ENCODE data around the gene MBP.

Gene MBP

DNA sequence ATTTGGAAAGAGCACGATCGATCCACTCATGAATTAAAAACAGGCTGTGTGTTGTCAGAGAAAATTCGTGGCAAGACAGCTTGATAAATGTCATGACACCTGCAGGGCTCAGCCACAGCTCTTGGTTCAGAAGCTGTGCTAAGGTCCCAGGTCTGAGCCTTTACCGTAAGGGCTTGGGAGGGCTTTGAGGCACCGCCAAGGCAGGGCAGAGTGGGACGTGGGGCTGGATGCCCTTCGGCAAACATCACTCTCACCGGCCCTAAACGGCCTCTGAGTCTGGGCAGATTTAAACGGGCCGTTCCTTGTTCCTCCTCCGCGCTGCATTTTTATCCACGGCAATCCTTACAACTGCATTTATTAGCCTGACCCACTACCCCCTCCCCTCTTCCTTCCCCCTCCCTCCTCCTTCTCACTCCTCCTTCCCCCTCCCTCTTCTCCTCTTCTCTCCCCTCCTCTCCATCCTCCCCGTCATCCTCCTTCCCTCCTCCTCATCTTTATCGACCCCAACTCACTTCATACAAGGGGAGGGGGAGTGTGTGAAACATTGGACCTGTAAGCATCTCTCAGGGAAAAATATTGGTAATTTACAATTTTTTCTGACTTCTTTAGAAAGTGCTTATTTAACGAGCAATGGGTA is 33.9 kb downstream of the MBP start:
- peak overlapping the region; percentile 64 for H3K4me2 ChIP-seq (ENCODE audit: low read length)
- H3K27ac ChIP-seq (ENCODE audit: low read depth, low read length, poor library complexity, severe bottlenecking): peak overlapping the region; percentile 98
- H3K9me3 ChIP-seq (ENCODE audit: low read length): no peaks in the 10 kb centered on the region
- peak overlapping the region; percentile 41 for H3K4me3 ChIP-seq (ENCODE audit: low read depth, low read length, poor library complexity, severe bottlenecking)
- H2AFZ ChIP-seq (ENCODE audit: low read length): no peak overlapping the region
- no peak for TF ChIP-seq EZH2 (IDR thresholded peaks at IDR 0.05; ENCODE audit: borderline replicate concordance, low read length)
- TF ChIP-seq, protein P1, sequence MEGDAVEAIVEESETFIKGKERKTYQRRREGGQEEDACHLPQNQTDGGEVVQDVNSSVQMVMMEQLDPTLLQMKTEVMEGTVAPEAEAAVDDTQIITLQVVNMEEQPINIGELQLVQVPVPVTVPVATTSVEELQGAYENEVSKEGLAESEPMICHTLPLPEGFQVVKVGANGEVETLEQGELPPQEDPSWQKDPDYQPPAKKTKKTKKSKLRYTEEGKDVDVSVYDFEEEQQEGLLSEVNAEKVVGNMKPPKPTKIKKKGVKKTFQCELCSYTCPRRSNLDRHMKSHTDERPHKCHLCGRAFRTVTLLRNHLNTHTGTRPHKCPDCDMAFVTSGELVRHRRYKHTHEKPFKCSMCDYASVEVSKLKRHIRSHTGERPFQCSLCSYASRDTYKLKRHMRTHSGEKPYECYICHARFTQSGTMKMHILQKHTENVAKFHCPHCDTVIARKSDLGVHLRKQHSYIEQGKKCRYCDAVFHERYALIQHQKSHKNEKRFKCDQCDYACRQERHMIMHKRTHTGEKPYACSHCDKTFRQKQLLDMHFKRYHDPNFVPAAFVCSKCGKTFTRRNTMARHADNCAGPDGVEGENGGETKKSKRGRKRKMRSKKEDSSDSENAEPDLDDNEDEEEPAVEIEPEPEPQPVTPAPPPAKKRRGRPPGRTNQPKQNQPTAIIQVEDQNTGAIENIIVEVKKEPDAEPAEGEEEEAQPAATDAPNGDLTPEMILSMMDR (IDR thresholded peaks at IDR 0.05; ENCODE audit: low read length): no peak
- H3K9ac ChIP-seq (ENCODE audit: low read length): peak overlapping the region; percentile 48; the same call in 1 of the 2 replicates
- no peaks in the 10 kb centered on the region for H3K9me2 ChIP-seq (ENCODE audit: low read depth, low read length)
- no peaks in the 10 kb centered on the region for H3K79me2 ChIP-seq (ENCODE audit: insufficient read depth, low read length)
- peaks cover 19% of the 10 kb centered on the region for H3F3A ChIP-seq (ENCODE audit: insufficient read depth, low read length)
- H3K27me3 ChIP-seq (ENCODE audit: insufficient read depth, low read length): no peaks in the 10 kb centered on the region
- H3K4me1 ChIP-seq (ENCODE audit: insufficient read depth, low read length, severe bottlenecking): peaks cover 94% of the 10 kb centered on the region
- no peaks in the 10 kb centered on the region for H4K20me1 ChIP-seq (ENCODE audit: insufficient read depth, low read length)
- H3K36me3 ChIP-seq (ENCODE audit: insufficient read depth, low read length): peaks cover 52% of the 10 kb centered on the region

- H3K36me3 ChIP-seq (ENCODE audit: insufficient read depth, low read length): peaks cover 46% of the 10 kb centered on the region
- H3K9ac ChIP-seq (ENCODE audit: low read length): peak overlapping the region; percentile 48; the same call in 1 of the 2 replicates
- H3K9me3 ChIP-seq (ENCODE audit: low read length): no peaks in the 10 kb centered on the region
- no peaks in the 10 kb centered on the region for H3K79me2 ChIP-seq (ENCODE audit: insufficient read depth, low read length)
- H3K4me3 ChIP-seq (ENCODE audit: low read depth, low read length, poor library complexity, severe bottlenecking): peak overlapping the region; percentile 41
- no peaks in the 10 kb centered on the region for H3K9me2 ChIP-seq (ENCODE audit: low read depth, low read length)
- peaks cover 19% of the 10 kb centered on the region for H3F3A ChIP-seq (ENCODE audit: insufficient read depth, low read length)
- peaks cover 93% of the 10 kb centered on the region for H3K4me1 ChIP-seq (ENCODE audit: insufficient read depth, low read length, severe bottlenecking)
- peak overlapping the region; percentile 98 for H3K27ac ChIP-seq (ENCODE audit: low read depth, low read length, poor library complexity, severe bottlenecking)
- peak overlapping the region; percentile 64 for H3K4me2 ChIP-seq (ENCODE audit: low read length)
- no peak overlapping the region for H2AFZ ChIP-seq (ENCODE audit: low read length)
- TF ChIP-seq, protein P1 (IDR thresholded peaks at IDR 0.05; ENCODE audit: low read length): no peak
- no peak for TF ChIP-seq EZH2 (IDR thresholded peaks at IDR 0.05; ENCODE audit: borderline replicate concordance, low read length)
- H4K20me1 ChIP-seq (ENCODE audit: insufficient read depth, low read length): no peaks in the 10 kb centered on the region
- H3K27me3 ChIP-seq (ENCODE audit: insufficient read depth, low read length): no peaks in the 10 kb centered on the region
Observed at GRCh38 chr18:77098029-77098428, 34.6 kb downstream of the MBP start.

- no peaks in the 10 kb centered on the region for H3K9me2 ChIP-seq (ENCODE audit: low read depth, low read length)
- no peaks in the 10 kb centered on the region for H3K79me2 ChIP-seq (ENCODE audit: insufficient read depth, low read length)
- peak overlapping the region; percentile 98 for H3K27ac ChIP-seq (ENCODE audit: low read depth, low read length, poor library complexity, severe bottlenecking)
- peaks cover 91% of the 10 kb centered on the region for H3K4me1 ChIP-seq (ENCODE audit: insufficient read depth, low read length, severe bottlenecking)
- H2AFZ ChIP-seq (ENCODE audit: low read length): no peak overlapping the region
- H3K9me3 ChIP-seq (ENCODE audit: low read length): no peaks in the 10 kb centered on the region
- no peak for TF ChIP-seq EZH2 (IDR thresholded peaks at IDR 0.05; ENCODE audit: borderline replicate concordance, low read length)
- TF ChIP-seq, protein P1 (IDR thresholded peaks at IDR 0.05; ENCODE audit: low read length): no peak
- peaks cover 44% of the 10 kb centered on the region for H3K36me3 ChIP-seq (ENCODE audit: insufficient read depth, low read length)
- no peak overlapping the region; the same call in 1 of the 2 replicates for H3K9ac ChIP-seq (ENCODE audit: low read length)
- no peaks in the 10 kb centered on the region for H4K20me1 ChIP-seq (ENCODE audit: insufficient read depth, low read length)
- H3K4me2 ChIP-seq (ENCODE audit: low read length): no peak overlapping the region; the same call in 1 of the 2 replicates
- no peaks in the 10 kb centered on the region for H3K27me3 ChIP-seq (ENCODE audit: insufficient read depth, low read length)
- H3F3A ChIP-seq (ENCODE audit: insufficient read depth, low read length): peaks cover 11% of the 10 kb centered on the region
- no peak overlapping the region for H3K4me3 ChIP-seq (ENCODE audit: low read depth, low read length, poor library complexity, severe bottlenecking)
Observed at GRCh38 chr18:77096936-77097886, 35.4 kb downstream of the MBP start.
